ENCODE measurements around the gene POR.
A peak's percentile ranks its signal among the peaks of the same experiment; 100 is the strongest.
"Not testable (repeated sequence)": the region's sequence is repeated elsewhere in the genome, so short reads cannot be mapped to it uniquely, and the experiment has no call there.

The POR gene

GRCh38 chr7:75993689-75994387 is 78.9 kb downstream of the POR start:
- DNase-seq, result peak; percentile 15

- DNase-seq, result peak; percentile 90
Measured at GRCh38 chr7:75994388-75995051, 79.6 kb downstream of the POR start, which contains the start of gene TMEM120A. Gene TMEM120A (minus strand): TSS chr7:75994595. CDS start chr7:75994570, 25 bp downstream.

GRCh38 chr7:75995052-75995471 is 80.1 kb downstream of the POR start:
- DNase-seq, result no peak

- DNase-seq, result no peak
Measured at GRCh38 chr7:75995996-75996395, 81.0 kb downstream of the POR start.

GRCh38 chr7:75996476-75996875 is 81.5 kb downstream of the POR start:
- DNase-seq, result no peak

- DNase-seq, result no peak
Measured at GRCh38 chr7:75998038-75998437, 83.1 kb downstream of the POR start.

GRCh38 chr7:76000566-76000965 is 85.6 kb downstream of the POR start:
- DNase-seq, result no peak

GRCh38 chr7:76002139-76002538 is 87.2 kb downstream of the POR start:
- no peak for DNase-seq

- no peak for DNase-seq
Measured at GRCh38 chr7:76002822-76003221, 87.9 kb downstream of the POR start.

- DNase-seq, result no peak
Measured at GRCh38 chr7:76003351-76003750, 88.4 kb downstream of the POR start.

GRCh38 chr7:76005004-76005403 is 90.0 kb downstream of the POR start:
- not testable (repeated sequence) for DNase-seq

- no peak for DNase-seq
Measured at GRCh38 chr7:76008156-76008687, 93.3 kb downstream of the POR start.

- no peak for DNase-seq
Measured at GRCh38 chr7:76009672-76010600, 95.0 kb downstream of the POR start.

- no peak for DNase-seq
Measured at GRCh38 chr7:76011442-76011861, 96.5 kb downstream of the POR start.

- DNase-seq, result no peak
Measured at GRCh38 chr7:76016191-76016947, 101.4 kb downstream of the POR start.

GRCh38 chr7:76018520-76018919 is 103.6 kb downstream of the POR start:
- DNase-seq, result not testable (repeated sequence)

GRCh38 chr7:76020031-76020714 is 105.2 kb downstream of the POR start:
- DNase-seq, result peak; percentile 57

GRCh38 chr7:76022026-76022780 is 107.2 kb downstream of the POR start:
- DNase-seq, result no peak

GRCh38 chr7:76023002-76023401 is 108.0 kb downstream of the POR start:
- DNase-seq, result no peak

- not testable (repeated sequence) for DNase-seq
Measured at GRCh38 chr7:76029682-76030081, 114.7 kb downstream of the POR start.

- DNase-seq, result no peak
Measured at GRCh38 chr7:76031964-76032363, 117.0 kb downstream of the POR start.
